ENCODE data around the gene ITGA3. TPM values are rescaled to one million over a fixed set of nuclear protein-coding genes. Genes with fewer than 3 reads are reported as not detected.
A peak's percentile ranks its signal among the peaks of the same experiment; 100 is the strongest.

ITGA3 gene
- total RNA-seq, 4 donors from 2014 or later, result 38.9 to 96.7 (median 58.6) TPM

- H3K27me3 ChIP-seq, result no peaks in the 10 kb centered on the region
- intact Hi-C loops (cut with DNase I), result no loop called here
- H3K9me3 ChIP-seq, result no peaks in the 10 kb centered on the region
- H3K27ac ChIP-seq (replicated peaks in 1 of 4), result peak overlapping the region; percentile 91 to 97 (median 95)
- H3K4me3 ChIP-seq, result peak overlapping the region; percentile 72 to 95 (median 90)
- H3K4me1 ChIP-seq, result peaks cover 58 to 80% (median 78%) of the 10 kb centered on the region in 4 donors
- no peak for DNase-seq (ENCODE audit: extremely low spot score)
- no peaks in the 10 kb centered on the region for H3K36me3 ChIP-seq
- 0% methylated on average over 1 of the region's 64 CpGs for WGBS
- TF ChIP-seq POLR2AphosphoS5 (IDR thresholded peaks at IDR 0.05), result peak in 1 of 2 donors; percentile 14
- no peak for TF ChIP-seq EP300 (IDR thresholded peaks at IDR 0.05)
- no peak for TF ChIP-seq POLR2A (IDR thresholded peaks at IDR 0.05; ENCODE audit: low read depth)
- TF ChIP-seq CTCF (IDR thresholded peaks at IDR 0.05), result peak; percentile 27 to 59 (median 36)
These were observed 479 bp downstream of the ITGA3 start for GRCh38 chr17:50056217-50056960.

- WGBS, result 45% methylated on average over 13 of the region's 15 CpGs
- DNase-seq (ENCODE audit: extremely low spot score), result no peak
- intact Hi-C loops (cut with DNase I), result no loop called here
- Histone ChIP-seq H3K36me3 (no peaks in the 10 kb centered on the region), H3K27me3 (no peaks in the 10 kb centered on the region), H3K9me3 (no peaks in the 10 kb centered on the region), H3K4me1 (peaks cover 64 to 83% (median 83%) of the 10 kb centered on the region in 4 donors), H3K27ac (replicated peaks in 1 of 4) (peak overlapping the region; percentile 91 to 97 (median 95)), H3K4me3 (peak overlapping the region; percentile 72 to 95 (median 90))
- TF ChIP-seq EP300 (IDR thresholded peaks at IDR 0.05), result no peak
- TF ChIP-seq POLR2A (IDR thresholded peaks at IDR 0.05; ENCODE audit: low read depth), result no peak
- TF ChIP-seq POLR2AphosphoS5 (IDR thresholded peaks at IDR 0.05), result peak in 1 of 2 donors; percentile 70
- no peak for TF ChIP-seq CTCF (IDR thresholded peaks at IDR 0.05)
These were observed 1.0 kb downstream of the ITGA3 start for GRCh38 chr17:50056961-50057330.

- no peak for TF ChIP-seq EP300 (IDR thresholded peaks at IDR 0.05)
- TF ChIP-seq POLR2A (IDR thresholded peaks at IDR 0.05; ENCODE audit: low read depth), result no peak
- TF ChIP-seq POLR2AphosphoS5 (IDR thresholded peaks at IDR 0.05), result no peak
- no peak for TF ChIP-seq CTCF (IDR thresholded peaks at IDR 0.05)
- intact Hi-C loops (cut with DNase I), result no loop called here
- H3K4me1 ChIP-seq, result peaks cover 70 to 90% (median 89%) of the 10 kb centered on the region in 4 donors
These were observed 1.6 kb downstream of the ITGA3 start for GRCh38 chr17:50057521-50057991.

GRCh38 chr17:50058296-50058953 is 2.5 kb downstream of the ITGA3 start:
- TF ChIP-seq POLR2A (IDR thresholded peaks at IDR 0.05; ENCODE audit: low read depth) (no peak), POLR2AphosphoS5 (IDR thresholded peaks at IDR 0.05) (peak in 1 of 2 donors; percentile 50)
- H3K4me3 ChIP-seq, result peak overlapping the region in 1 of 4 donors; percentile 1
- H3K4me1 ChIP-seq, result peaks cover 75 to 92% (median 92%) of the 10 kb centered on the region in 4 donors
- H3K36me3 ChIP-seq, result no peaks in the 10 kb centered on the region
- WGBS, result 92% methylated on average over 9 of the region's 10 CpGs
- DNase-seq (ENCODE audit: extremely low spot score), result no peak
- peak overlapping the region; percentile 91 to 97 (median 95) for H3K27ac ChIP-seq (replicated peaks in 1 of 4)
- no peaks in the 10 kb centered on the region for H3K27me3 ChIP-seq
- intact Hi-C loops (cut with DNase I), result no loop called here
- H3K9me3 ChIP-seq, result no peaks in the 10 kb centered on the region

More at GRCh38 chr17:50057521-50057991, 1.6 kb downstream of the ITGA3 start:
- no peak for DNase-seq (ENCODE audit: extremely low spot score)
- Histone ChIP-seq H3K36me3 (no peaks in the 10 kb centered on the region), H3K27me3 (no peaks in the 10 kb centered on the region), H3K9me3 (no peaks in the 10 kb centered on the region), H3K27ac (replicated peaks in 1 of 4) (peak overlapping the region; percentile 91 to 97 (median 95)), H3K4me3 (peak overlapping the region; percentile 72 to 95 (median 90))
- WGBS, result 73% methylated on average over 8 of the region's 9 CpGs

GRCh38 chr17:50059256-50059655 is 3.3 kb downstream of the ITGA3 start:
- 48% methylated on average over 4 of the region's 4 CpGs for WGBS
- no peak for DNase-seq (ENCODE audit: extremely low spot score)
- Histone ChIP-seq H3K27ac (replicated peaks in 1 of 4) (peak overlapping the region; percentile 91 to 97 (median 95)), H3K4me3 (no peak overlapping the region), H3K4me1 (peaks cover 81 to 93% (median 92%) of the 10 kb centered on the region in 4 donors), H3K36me3 (no peaks in the 10 kb centered on the region), H3K27me3 (no peaks in the 10 kb centered on the region), H3K9me3 (no peaks in the 10 kb centered on the region)
- intact Hi-C loops (cut with DNase I), result no loop called here
- no peak for TF ChIP-seq POLR2A (IDR thresholded peaks at IDR 0.05; ENCODE audit: low read depth)

Measured in esophagus muscularis mucosa (tissue), 4 donors.